ENCODE measurements around the gene MDC1. TPM values are rescaled to one million over a fixed set of nuclear protein-coding genes. Genes with fewer than 3 reads are reported as not detected.

Gene MDC1
- total RNA-seq, 4 donors from 2014 or later = 9.8 to 16.7 (median 13.1) TPM

- Histone ChIP-seq H3K4me1 (peaks cover 0 to 33% (median 8%) of the 10 kb centered on the region in 3 donors), H3K27ac (peak overlapping the region in 3 of 4 donors; percentile 10 to 88 (median 33))
- no peak for ATAC-seq
These were observed 33.2 kb upstream of the MDC1 start for GRCh38 chr6:30750379-30750668.

DNA sequence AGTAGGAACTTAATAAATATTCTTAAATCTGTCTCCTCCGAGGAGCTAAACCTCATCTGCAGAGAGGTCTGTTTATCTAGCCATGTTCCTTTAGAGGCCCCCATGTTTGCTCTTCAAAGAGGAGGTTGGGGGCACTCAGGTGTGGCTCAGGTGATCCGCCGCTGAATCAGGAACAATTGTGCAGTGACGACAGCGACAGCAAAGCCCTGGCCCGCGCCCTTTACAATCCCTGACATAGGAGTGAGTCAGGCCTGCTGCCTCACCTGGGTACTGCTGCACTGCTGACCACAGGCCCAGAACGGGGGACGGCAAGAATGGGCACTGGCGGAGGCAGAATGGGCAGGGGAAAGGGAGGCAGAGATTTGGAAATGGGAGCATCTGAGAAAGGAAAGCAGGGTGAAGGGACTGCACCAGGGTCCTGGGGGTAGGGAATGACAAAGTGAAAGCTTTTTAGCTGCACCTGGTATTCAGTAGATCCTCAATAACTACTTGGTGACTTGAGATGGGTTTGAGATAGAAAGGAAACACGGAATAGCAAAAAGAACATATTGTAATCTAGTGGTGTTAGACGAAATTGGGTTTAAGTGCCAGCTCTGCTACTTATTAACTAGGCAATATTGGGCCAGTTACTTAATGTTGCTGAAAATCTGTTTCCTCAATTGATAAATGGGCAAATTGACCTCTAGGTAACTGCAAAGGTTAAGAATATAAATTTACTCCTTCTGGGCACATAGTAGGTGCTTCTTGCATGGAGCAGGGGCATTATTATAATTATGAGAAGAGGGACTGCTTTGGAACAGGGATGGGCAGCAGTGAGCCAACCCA lies 32.7 kb upstream of the MDC1 start:
- Histone ChIP-seq H3K4me1 (peaks cover 0 to 38% (median 8%) of the 10 kb centered on the region in 3 donors), H3K4me3 (no peak overlapping the region), H3K27ac (peak overlapping the region in 3 of 4 donors; percentile 10 to 88 (median 33)), H3K36me3 (no peaks in the 10 kb centered on the region), H3K27me3 (no peaks in the 10 kb centered on the region), H3K9me3 (no peaks in the 10 kb centered on the region)
- ATAC-seq = no peak
- TF ChIP-seq EP300 (IDR thresholded peaks at IDR 0.05) (no peak), POLR2AphosphoS5 (IDR thresholded peaks at IDR 0.05) (no peak), CTCF (IDR thresholded peaks at IDR 0.05) (no peak), POLR2A (IDR thresholded peaks at IDR 0.05) (no peak)
- 89% methylated on average over 7 of the region's 12 CpGs for WGBS, 2 donors (ENCODE audit: low coverage in 1 of 2)

More at GRCh38 chr6:30750379-30750668, 33.2 kb upstream of the MDC1 start:
- Histone ChIP-seq H3K27me3 (no peaks in the 10 kb centered on the region), H3K4me3 (no peak overlapping the region), H3K9me3 (no peaks in the 10 kb centered on the region), H3K36me3 (no peaks in the 10 kb centered on the region)
- TF ChIP-seq POLR2AphosphoS5 (IDR thresholded peaks at IDR 0.05) = no peak
- TF ChIP-seq POLR2A (IDR thresholded peaks at IDR 0.05) = no peak
- no peak for TF ChIP-seq EP300 (IDR thresholded peaks at IDR 0.05)
- no peak for TF ChIP-seq CTCF (IDR thresholded peaks at IDR 0.05)

DNA sequence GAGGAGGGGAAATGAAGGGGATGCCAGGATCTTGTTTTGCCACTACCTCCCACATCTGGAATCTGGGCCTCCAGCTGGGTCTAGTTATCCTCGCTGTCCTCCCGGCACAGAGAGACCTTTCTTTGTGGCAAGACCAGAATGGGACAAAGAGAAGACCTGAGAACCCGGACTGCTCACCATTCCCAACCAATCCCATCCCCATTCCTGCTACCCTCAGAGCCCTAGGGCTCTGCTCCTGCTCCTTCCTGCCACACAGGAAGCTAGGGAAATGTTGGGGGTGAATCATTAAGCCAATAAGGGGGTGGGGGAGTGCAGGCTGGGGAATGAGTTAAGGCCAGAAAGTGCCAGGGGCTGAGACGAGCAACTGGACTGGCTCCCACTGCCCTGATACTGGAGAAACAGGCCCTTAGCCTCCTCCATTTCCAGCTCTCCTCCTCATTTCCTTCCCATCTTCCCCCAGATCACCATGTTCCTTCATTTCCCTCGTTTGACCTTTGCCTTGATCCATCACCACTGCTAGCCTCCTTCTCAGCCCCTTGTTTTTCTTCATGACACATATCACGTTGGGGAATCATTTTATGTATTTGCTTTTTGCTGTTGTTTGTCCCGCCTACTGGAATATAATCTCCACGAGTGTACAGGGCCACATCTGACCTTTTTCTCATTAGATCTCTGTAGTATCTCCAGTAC lies 31.9 kb upstream of the MDC1 start:
- no peaks in the 10 kb centered on the region for H3K9me3 ChIP-seq
- H3K36me3 ChIP-seq = no peaks in the 10 kb centered on the region
- 71 to 74% methylated on average over 5 to 8 of the region's 8 CpGs for WGBS, 2 donors (ENCODE audit: low coverage in 1 of 2)
- TF ChIP-seq POLR2A (IDR thresholded peaks at IDR 0.05) = no peak
- TF ChIP-seq POLR2AphosphoS5 (IDR thresholded peaks at IDR 0.05) = no peak
- peaks cover 0 to 42% (median 8%) of the 10 kb centered on the region in 3 donors for H3K4me1 ChIP-seq
- no peaks in the 10 kb centered on the region for H3K27me3 ChIP-seq
- peak overlapping the region in 1 of 4 donors; percentile 45 for H3K27ac ChIP-seq
- no peak overlapping the region for H3K4me3 ChIP-seq
- ATAC-seq = no peak

DNA sequence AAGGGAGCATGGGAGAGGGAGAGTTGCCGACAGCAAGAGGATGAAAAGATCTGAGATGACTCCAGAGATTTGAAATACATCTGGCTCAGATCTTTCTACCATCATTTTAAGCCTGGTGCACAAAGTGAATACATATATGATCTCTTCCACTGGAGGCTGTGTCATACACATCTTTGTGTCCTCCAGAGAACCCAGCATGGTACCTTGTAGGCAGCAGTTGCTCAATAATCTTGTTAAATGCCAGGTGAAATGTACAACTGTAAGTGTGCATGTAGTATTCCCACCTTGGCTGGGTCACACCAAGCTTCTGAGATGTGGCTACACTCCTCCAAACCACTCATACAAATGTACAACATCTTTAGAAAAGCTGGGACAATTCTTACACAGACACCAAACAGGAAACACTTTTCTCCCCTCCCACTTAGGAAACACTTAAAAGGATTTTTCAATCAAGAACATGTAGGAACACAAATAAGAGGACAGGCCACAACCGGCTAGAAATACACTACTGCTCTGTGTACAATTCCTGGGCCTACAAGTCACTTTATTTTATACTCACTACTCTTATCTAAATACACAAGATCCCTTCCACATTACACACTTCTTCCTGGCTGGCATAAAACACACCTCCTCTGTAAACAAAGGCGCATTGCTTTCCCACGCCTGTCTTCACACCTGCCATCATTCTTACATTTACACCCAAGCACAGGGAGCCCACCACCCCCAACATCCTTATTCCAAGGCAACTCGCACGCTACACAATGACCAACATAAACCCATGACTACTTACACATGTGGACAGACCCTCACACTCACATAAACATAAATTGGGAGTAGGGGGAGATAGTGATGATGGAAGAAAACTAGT lies 31.1 kb upstream of the MDC1 start:
- ATAC-seq = no peak
- peaks cover 0 to 47% (median 8%) of the 10 kb centered on the region in 3 donors for H3K4me1 ChIP-seq
- H3K4me3 ChIP-seq = no peak overlapping the region
- TF ChIP-seq CTCF (IDR thresholded peaks at IDR 0.05) (no peak), EP300 (IDR thresholded peaks at IDR 0.05) (no peak), POLR2A (IDR thresholded peaks at IDR 0.05) (no peak), POLR2AphosphoS5 (IDR thresholded peaks at IDR 0.05) (no peak)
- no peaks in the 10 kb centered on the region for H3K36me3 ChIP-seq
- peak overlapping the region in 2 of 4 donors; percentile 23 to 45 for H3K27ac ChIP-seq
- no peaks in the 10 kb centered on the region for H3K9me3 ChIP-seq
- 46 to 79% methylated on average over 3 to 6 of the region's 6 CpGs for WGBS, 2 donors (ENCODE audit: low coverage in 1 of 2)
- no peaks in the 10 kb centered on the region for H3K27me3 ChIP-seq

- TF ChIP-seq EP300 (IDR thresholded peaks at IDR 0.05) (no peak), CTCF (IDR thresholded peaks at IDR 0.05) (no peak), POLR2AphosphoS5 (IDR thresholded peaks at IDR 0.05) (no peak), POLR2A (IDR thresholded peaks at IDR 0.05) (no peak)
- ATAC-seq = no peak
- WGBS, 2 donors (ENCODE audit: low coverage in 1 of 2) = 50 to 79% methylated on average over 1 of the region's 1 CpG
- no peaks in the 10 kb centered on the region for H3K36me3 ChIP-seq
- no peaks in the 10 kb centered on the region for H3K27me3 ChIP-seq
- H3K4me3 ChIP-seq = no peak overlapping the region
- peak overlapping the region in 1 of 4 donors; percentile 39 for H3K27ac ChIP-seq
- peaks cover 0 to 43% (median 6%) of the 10 kb centered on the region in 3 donors for H3K4me1 ChIP-seq
- no peaks in the 10 kb centered on the region for H3K9me3 ChIP-seq
These were observed 30.2 kb upstream of the MDC1 start for GRCh38 chr6:30747300-30747687.

All from gastroesophageal sphincter (tissue), 4 donors.